Activated CD4-positive, CD25-positive, alpha-beta regulatory T cell (primary cell): ENCODE results near the gene LRIG2.

Source experiments
- DNase-seq, 4 experiments: peaks; one replicate each; lab custom pipeline; 2025; lab: John Stamatoyannopoulos, UW

The LRIG2 gene

DNA sequence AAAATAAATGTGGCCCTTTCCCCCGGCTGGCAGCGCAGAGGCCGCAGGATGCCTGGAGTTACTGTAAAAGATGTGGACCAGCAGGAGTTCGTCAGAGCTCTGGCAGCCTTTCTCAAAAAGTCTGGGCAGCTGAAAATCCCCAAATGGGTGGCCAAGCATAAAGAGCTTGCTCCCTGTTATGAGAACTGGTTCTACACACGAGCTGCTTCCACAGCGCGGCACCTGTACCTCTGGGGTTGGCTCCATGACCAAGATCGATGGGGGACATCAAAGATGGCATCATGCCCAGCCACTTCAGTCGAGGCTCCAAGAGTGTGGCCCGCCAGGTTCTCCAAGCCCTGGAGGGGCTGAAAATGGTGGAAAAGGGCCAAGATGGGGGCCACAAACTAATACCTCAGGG lies 95.9 kb downstream of the LRIG2 start:
- DNase-seq, result no peak

- DNase-seq, result no peak
These were observed 96.6 kb downstream of the LRIG2 start for GRCh38 chr1:113169591-113169990.

DNA sequence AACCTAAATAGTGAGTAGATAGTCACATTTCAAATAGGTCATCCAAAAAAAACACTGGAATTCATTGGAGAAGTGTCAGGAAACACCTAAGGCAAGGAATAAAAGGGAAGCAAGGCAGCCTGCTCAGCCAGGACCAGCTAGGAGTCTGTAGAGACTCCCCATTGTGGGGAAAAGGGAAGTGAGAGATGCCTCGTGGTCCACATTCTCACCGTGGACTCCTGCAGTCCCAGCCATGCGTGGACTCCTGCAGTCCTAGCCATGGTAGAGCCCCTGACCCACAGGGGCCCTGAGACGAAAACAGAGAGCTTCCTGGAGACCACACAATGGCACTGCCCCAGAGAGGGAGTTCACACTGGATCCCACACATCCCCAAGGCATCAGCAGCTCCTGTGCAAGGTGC lies 97.5 kb downstream of the LRIG2 start:
- DNase-seq, result no peak

DNA sequence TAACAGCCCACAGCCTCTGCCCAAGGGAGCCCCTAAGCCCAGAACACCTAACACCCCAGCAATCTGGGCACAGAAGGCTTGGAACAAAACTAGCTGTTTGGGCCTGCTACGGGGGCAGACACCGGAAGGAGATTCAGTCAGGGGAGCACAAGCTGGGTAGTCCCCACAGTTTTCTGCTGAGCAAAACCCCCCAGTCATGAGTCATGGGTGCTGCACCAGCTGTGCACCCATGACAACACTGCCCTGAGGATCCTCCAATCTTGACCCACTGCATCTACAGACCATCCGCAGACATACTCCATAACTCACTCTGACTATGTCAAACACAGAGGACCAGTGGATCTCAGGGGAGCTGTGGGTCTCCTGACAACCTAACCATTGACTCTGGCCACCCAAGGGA lies 105.1 kb downstream of the LRIG2 start:
- no peak for DNase-seq

- DNase-seq, result no peak
These were observed 105.5 kb downstream of the LRIG2 start for GRCh38 chr1:113178522-113178921.
